Calu3 (cell line): ENCODE measurements around the gene GSTT2B. TPM values are rescaled to one million over a fixed set of nuclear protein-coding genes. Genes with fewer than 3 reads are reported as not detected.
"Not testable (repeated sequence)": the region's sequence is repeated elsewhere in the genome, so short reads cannot be mapped to it uniquely, and the experiment has no call there.

Experiments
- BruUV-seq: library from RNA; stranded (reverse); fragments of 400-500 nt; replicated peaks from 2 replicates; lab custom pipeline; 2021; lab: Mats Ljungman, UMichigan
- CTCF ChIA-PET: fragments of 300-600 bp; sonication (Branson Sonifier 250); formaldehyde crosslinking; loops from one replicate; lab custom pipeline; 2022; ENCODE audit warnings: antibody characterized with exemption; lab: Charles Lee
- DNase-seq: peaks from one replicate; pipeline ENCODE4 v3.0.0; 2022
- H3K27ac Mint-ChIP-seq: one replicate; pipeline ENCODE4 v1.8.0; 2022; ENCODE audit warnings: mixed read lengths; ENCODE audit not compliant: unreplicated experiment
- H3K27me3 Mint-ChIP-seq: one replicate; pipeline ENCODE4 v1.8.0; 2022; ENCODE audit warnings: mixed read lengths; ENCODE audit not compliant: unreplicated experiment
- H3K36me3 Mint-ChIP-seq: one replicate; pipeline ENCODE4 v1.8.0; 2022; ENCODE audit warnings: mild to moderate bottlenecking, moderate library complexity, mixed read lengths; ENCODE audit not compliant: insufficient read depth, unreplicated experiment
- H3K4me1 Mint-ChIP-seq: one replicate; pipeline ENCODE4 v1.8.0; 2022; ENCODE audit warnings: mild to moderate bottlenecking, low read depth, mixed read lengths; ENCODE audit not compliant: unreplicated experiment
- H3K4me3 Mint-ChIP-seq: one replicate; pipeline ENCODE4 v1.8.0; 2022; ENCODE audit warnings: mild to moderate bottlenecking, low read depth, moderate library complexity, mixed read lengths; ENCODE audit not compliant: unreplicated experiment
- H3K9me3 Mint-ChIP-seq: one replicate; pipeline ENCODE4 v1.8.0; 2022; ENCODE audit warnings: low read depth, mixed read lengths; ENCODE audit not compliant: unreplicated experiment
- CTCF ChIP-seq: fragments of 200-600 bp; IDR thresholded peaks from one replicate; pipeline ENCODE4 v1.8.0; 2022; ENCODE audit warnings: antibody characterized with exemption; ENCODE audit not compliant: unreplicated experiment
- intact Hi-C: fragments of 100-400 bp; cut with micrococcal nuclease; formaldehyde crosslinking; loops from one replicate; pipeline ENCODE4 v1.10.0; 2022; ENCODE audit not compliant: unreplicated experiment
- total RNA-seq: library from RNA; stranded (reverse); gene quantifications from 2 replicates; pipeline ENCODE4 v1.2.3, GENCODE V29; 2022

The GSTT2B gene
- total RNA-seq, 1 experiment from 2014 or later: 3.6 TPM

DNA sequence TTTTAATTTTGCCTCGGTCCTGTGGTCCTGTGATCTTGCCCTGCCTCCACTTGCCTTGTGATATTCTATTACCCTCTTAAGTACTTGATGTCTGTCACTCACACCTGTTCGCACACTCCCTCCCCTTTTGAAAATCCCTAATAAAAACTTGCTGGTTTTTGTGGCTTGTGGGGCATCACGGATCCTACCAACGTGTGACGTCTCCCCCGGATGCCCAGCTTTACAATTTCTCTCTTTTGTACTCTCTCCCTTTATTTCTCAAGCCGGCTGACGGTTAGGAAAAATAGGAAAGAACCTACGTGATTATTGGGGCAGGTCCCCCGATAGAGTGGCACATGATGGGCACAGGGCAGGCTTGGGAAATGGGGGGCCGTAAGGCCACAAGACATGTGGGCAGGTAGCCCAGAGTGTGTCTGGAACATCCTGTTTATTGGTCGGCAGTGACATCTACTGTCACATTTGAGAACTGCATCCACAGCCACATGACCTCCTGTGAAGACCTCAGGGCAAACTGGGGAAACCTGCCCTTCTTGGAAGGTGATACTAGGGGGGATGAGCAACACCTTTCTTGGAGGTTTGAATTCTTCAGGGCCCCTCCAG is 4.6 kb downstream of the GSTT2B start:
- DNase-seq: peak; percentile 77
- H3K9me3 Mint-ChIP-seq, H3K36me3 Mint-ChIP-seq, H3K27ac Mint-ChIP-seq, BruUV-seq, H3K4me1 Mint-ChIP-seq, H3K4me3 Mint-ChIP-seq: not testable (repeated sequence)
- intact Hi-C loops: loop anchor here (5.0 kb wide), 1 partner anchor 94 kb away; no protein-coding TSS in a partner anchor
- peak; percentile 91 for TF ChIP-seq CTCF
- H3K27me3 Mint-ChIP-seq: peaks cover 12% of the 10 kb centered on the region
- CTCF ChIA-PET: interaction anchor here (0.7 kb wide), 1 partner anchor 62 kb away, joined by 5 read pairs; the partner anchor contains the start of gene MIF

GRCh38 chr22:23955886-23956285 is 5.1 kb downstream of the GSTT2B start:
- H3K4me1 Mint-ChIP-seq, H3K36me3 Mint-ChIP-seq, DNase-seq, H3K27ac Mint-ChIP-seq, H3K9me3 Mint-ChIP-seq, H3K4me3 Mint-ChIP-seq, BruUV-seq: not testable (repeated sequence)
- CTCF ChIA-PET: interaction anchor here (0.7 kb wide), 1 partner anchor 62 kb away, joined by 5 read pairs; the partner anchor contains the start of gene MIF
- intact Hi-C loops: loop anchor here (5.0 kb wide), 1 partner anchor 94 kb away; no protein-coding TSS in a partner anchor
- H3K27me3 Mint-ChIP-seq: peaks cover 12% of the 10 kb centered on the region

DNA sequence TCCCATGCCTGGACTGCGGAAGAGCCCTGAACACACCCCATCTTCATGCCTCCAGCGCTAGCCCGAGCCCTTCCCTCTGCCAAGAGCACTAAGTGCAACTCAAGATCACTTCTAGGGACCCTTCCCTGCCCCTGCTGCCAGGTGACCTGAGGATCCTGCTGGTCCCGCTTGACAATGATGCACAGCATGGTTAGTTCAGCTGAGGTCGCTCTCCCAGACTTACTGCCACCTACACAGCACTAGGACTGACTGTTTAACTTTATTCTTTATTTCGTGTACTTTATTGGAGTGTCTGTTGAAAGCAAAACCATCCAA is 6.0 kb downstream of the GSTT2B start:
- H3K9me3 Mint-ChIP-seq, DNase-seq, H3K36me3 Mint-ChIP-seq, H3K4me1 Mint-ChIP-seq, H3K27ac Mint-ChIP-seq, H3K4me3 Mint-ChIP-seq, BruUV-seq, CTCF ChIA-PET: not testable (repeated sequence)
- peaks cover 12% of the 10 kb centered on the region for H3K27me3 Mint-ChIP-seq
- intact Hi-C loops: loop anchor here (5.0 kb wide), 1 partner anchor 93 kb away; no protein-coding TSS in a partner anchor

GRCh38 chr22:23954193-23954990 is 6.6 kb downstream of the GSTT2B start:
- DNase-seq, H3K4me1 Mint-ChIP-seq, H3K4me3 Mint-ChIP-seq, H3K9me3 Mint-ChIP-seq, H3K27ac Mint-ChIP-seq, BruUV-seq, intact Hi-C loops, H3K36me3 Mint-ChIP-seq, CTCF ChIA-PET: not testable (repeated sequence)
- peaks cover 12% of the 10 kb centered on the region for H3K27me3 Mint-ChIP-seq

- H3K27ac Mint-ChIP-seq, intact Hi-C loops, CTCF ChIA-PET, H3K4me3 Mint-ChIP-seq, H3K36me3 Mint-ChIP-seq, DNase-seq, H3K9me3 Mint-ChIP-seq, BruUV-seq, H3K4me1 Mint-ChIP-seq: not testable (repeated sequence)
- H3K27me3 Mint-ChIP-seq: peaks cover 12% of the 10 kb centered on the region
Measured at GRCh38 chr22:23953485-23953884, 7.5 kb downstream of the GSTT2B start.

- H3K9me3 Mint-ChIP-seq, H3K4me1 Mint-ChIP-seq, intact Hi-C loops, H3K36me3 Mint-ChIP-seq, CTCF ChIA-PET, BruUV-seq, H3K4me3 Mint-ChIP-seq, H3K27ac Mint-ChIP-seq, DNase-seq: not testable (repeated sequence)
- H3K27me3 Mint-ChIP-seq: peaks cover 12% of the 10 kb centered on the region
Measured at GRCh38 chr22:23952794-23953405, 8.1 kb downstream of the GSTT2B start.

DNA sequence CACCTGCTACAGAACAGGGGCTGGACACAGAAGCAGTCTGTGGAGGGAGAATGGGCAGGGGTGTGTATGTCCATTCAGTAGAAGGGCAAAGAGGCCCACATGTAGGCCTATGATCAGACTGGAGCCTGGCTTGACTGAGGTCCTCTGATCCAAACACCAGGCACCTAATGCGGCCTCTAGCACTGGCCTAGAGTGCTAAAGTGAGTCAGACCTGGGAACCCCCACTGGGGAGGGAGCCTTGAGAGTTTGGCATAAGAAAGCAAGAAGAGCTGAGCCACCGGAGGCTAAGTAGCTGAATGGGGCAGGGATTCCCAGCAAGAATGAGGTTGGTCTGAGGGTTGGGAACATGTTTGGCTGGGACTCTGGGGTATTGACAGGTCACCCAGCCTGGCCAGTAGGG is 9.6 kb downstream of the GSTT2B start:
- CTCF ChIA-PET, H3K4me3 Mint-ChIP-seq, H3K27ac Mint-ChIP-seq, H3K4me1 Mint-ChIP-seq, intact Hi-C loops, BruUV-seq, H3K9me3 Mint-ChIP-seq, H3K36me3 Mint-ChIP-seq, DNase-seq: not testable (repeated sequence)
- peaks cover 12% of the 10 kb centered on the region for H3K27me3 Mint-ChIP-seq

DNA sequence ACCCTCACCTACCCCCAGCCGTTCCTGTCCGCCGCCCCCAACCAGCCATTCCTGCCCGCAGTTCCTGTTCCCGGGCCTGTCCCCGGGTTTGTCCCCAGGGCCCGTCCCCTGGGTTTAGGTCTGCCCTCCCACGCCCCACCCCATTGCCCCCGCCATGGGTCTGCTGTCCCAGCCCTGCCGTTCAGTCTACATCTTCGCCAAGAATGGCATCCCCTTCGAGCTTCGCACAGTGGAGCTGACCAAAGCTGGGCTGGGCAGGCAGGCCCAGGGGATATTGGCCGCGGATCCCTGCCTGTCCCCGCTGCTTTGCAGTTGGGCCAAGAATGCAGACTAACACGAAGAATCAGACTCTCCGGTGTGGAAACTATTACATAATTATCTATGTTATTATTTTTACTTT is 11.2 kb downstream of the GSTT2B start:
- DNase-seq, H3K4me1 Mint-ChIP-seq, H3K36me3 Mint-ChIP-seq, BruUV-seq, intact Hi-C loops, H3K9me3 Mint-ChIP-seq, CTCF ChIA-PET, H3K27ac Mint-ChIP-seq, H3K4me3 Mint-ChIP-seq: not testable (repeated sequence)
- H3K27me3 Mint-ChIP-seq: peaks cover 12% of the 10 kb centered on the region

DNA sequence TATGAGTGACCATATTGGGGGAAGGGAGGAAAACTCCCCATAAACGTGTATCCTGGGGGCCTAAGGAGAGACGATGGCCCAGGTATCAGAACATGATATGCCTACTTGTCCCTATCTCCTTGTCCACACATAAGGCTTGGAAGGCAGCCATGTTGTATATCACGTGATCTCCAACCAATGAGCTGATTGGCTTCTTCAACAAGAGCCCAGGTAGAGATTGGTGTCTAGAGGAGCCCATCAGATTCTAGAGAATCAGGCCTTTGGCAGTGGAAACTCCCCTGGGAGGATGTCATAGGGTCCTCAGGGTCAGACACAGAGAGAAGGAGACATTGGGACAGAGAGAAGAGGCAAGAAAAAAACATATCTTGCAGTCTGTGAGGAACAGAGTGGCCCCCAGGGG is 13.6 kb downstream of the GSTT2B start:
- H3K27ac Mint-ChIP-seq, H3K4me3 Mint-ChIP-seq, DNase-seq, BruUV-seq, CTCF ChIA-PET, H3K27me3 Mint-ChIP-seq, H3K9me3 Mint-ChIP-seq, H3K36me3 Mint-ChIP-seq, H3K4me1 Mint-ChIP-seq, intact Hi-C loops: not testable (repeated sequence)
